CD4-positive, CD25-positive, alpha-beta regulatory T cell (primary cell): Measurements from ENCODE around the gene POLR2J3. TPM values are rescaled to one million over a fixed set of nuclear protein-coding genes. Genes with fewer than 3 reads are reported as not detected.
"Not testable (repeated sequence)": the region's sequence is repeated elsewhere in the genome, so short reads cannot be mapped to it uniquely, and the experiment has no call there.

ENCODE experiments used
- ATAC-seq, 2 donors: fragments of 150-1000 bp; cut with Tn5 transposase; one replicate each; pipeline ENCODE4 v1.10.0; 2021; ENCODE audit warnings: low read depth in 2 of 2, moderate number of reproducible peaks in 2 of 2, moderate library complexity in 1 of 2
- DNase-seq, 3 donors: peaks; one replicate each; pipeline versions ENCODE4 v3.0.0 to v3.0.0-alpha.2; 2012 to 2022; ENCODE audit warnings: mixed read lengths in 1 of 3
- H3K27ac ChIP-seq: one replicate; pipeline ENCODE4 v1.7.0; 2013; ENCODE audit warnings: mild to moderate bottlenecking, low read length; ENCODE audit not compliant: insufficient read depth, poor library complexity, severe bottlenecking
- H3K27me3 ChIP-seq: one replicate; pipeline ENCODE4 v1.7.0; 2013; ENCODE audit warnings: low read length; ENCODE audit not compliant: control insufficient read depth, insufficient read depth
- H3K36me3 ChIP-seq: one replicate; pipeline ENCODE4 v1.7.0; 2013; ENCODE audit warnings: mild to moderate bottlenecking, low read length, moderate library complexity; ENCODE audit not compliant: control insufficient read depth, insufficient read depth
- H3K4me1 ChIP-seq: 2 replicates; pipeline ENCODE4 v1.7.0; 2013; ENCODE audit warnings: mild to moderate bottlenecking, low read length; ENCODE audit not compliant: insufficient read depth, control insufficient read depth, poor library complexity, severe bottlenecking
- H3K4me3 ChIP-seq: one replicate; pipeline ENCODE4 v1.7.0; 2013; ENCODE audit warnings: low read depth, mild to moderate bottlenecking, low read length, moderate library complexity
- H3K9me3 ChIP-seq, 2 experiments: 1 replicate in 1 of 2; 2 replicates in 1 of 2; pipeline ENCODE4 v1.7.0; 2013; ENCODE audit warnings: low read length in 2 of 2, mild to moderate bottlenecking in 1 of 2, moderate library complexity in 1 of 2; ENCODE audit not compliant: control insufficient read depth in 2 of 2
- H3K27ac Mint-ChIP-seq, 3 donors: one replicate each; pipeline ENCODE4 v1.8.0; 2020 to 2022; ENCODE audit warnings: mild to moderate bottlenecking in 3 of 3, mixed read lengths in 3 of 3, moderate library complexity in 2 of 3
- H3K27me3 Mint-ChIP-seq: one replicate; pipeline ENCODE4 v1.8.0; 2022; ENCODE audit warnings: mild to moderate bottlenecking, mixed read lengths
- H3K36me3 Mint-ChIP-seq: one replicate; pipeline ENCODE4 v1.8.0; 2020; ENCODE audit warnings: mixed read lengths
- H3K4me1 Mint-ChIP-seq, 4 donors: one replicate each; pipeline ENCODE4 v1.8.0; 2020 to 2022; ENCODE audit warnings: mixed read lengths in 4 of 4, mild to moderate bottlenecking in 1 of 4
- H3K4me3 Mint-ChIP-seq, 4 donors: one replicate each; pipeline ENCODE4 v1.8.0; 2020 to 2022; ENCODE audit warnings: mild to moderate bottlenecking in 4 of 4, mixed read lengths in 4 of 4, moderate library complexity in 3 of 4
- H3K9me3 Mint-ChIP-seq, 7 donors: one replicate each; pipeline ENCODE4 v1.8.0; 2020 to 2022; ENCODE audit warnings: mixed read lengths in 7 of 7, mild to moderate bottlenecking in 3 of 7, moderate library complexity in 2 of 7
- polyA plus RNA-seq, 4 donors: library from polyadenylated mRNA; unstranded; fragments of 300-500 nt; fragmentation: Illumina TruSeq; gene quantifications; one replicate each; pipeline ENCODE4 v1.2.3, GENCODE V29; 2021
- total RNA-seq: library from RNA; stranded (reverse); gene quantifications from one replicate; pipeline ENCODE4 v1.2.3, GENCODE V29; 2022

The POLR2J3 gene
- total RNA-seq (214 TPM), polyA plus RNA-seq (10 to 100 TPM; 19.9 to 33.7 (median 27.9) TPM)

- H3K27ac Mint-ChIP-seq: peak within 1 kb of the TSS; percentile 89 to 92 (median 90)
- not testable (repeated sequence) for H3K9me3 ChIP-seq, H3K27me3 ChIP-seq, H3K36me3 ChIP-seq, H3K4me3 ChIP-seq, H3K4me1 ChIP-seq, H3K9me3 Mint-ChIP-seq, H3K36me3 Mint-ChIP-seq, H3K27me3 Mint-ChIP-seq, H3K4me1 Mint-ChIP-seq
- peak within 1 kb of the TSS; percentile 55 for H3K27ac ChIP-seq
- peak within 1 kb of the TSS; percentile 89 to 95 (median 94) for H3K4me3 Mint-ChIP-seq
- DNase-seq (peak; percentile 89 to 100 (median 99)), ATAC-seq (peak; percentile 96 to 97)
Measured at GRCh38 chr7:102572261-102573239, at the start of gene POLR2J3. POLR2J3 (minus strand) TSS chr7:102572583; CDS start chr7:102572521, 62 bp downstream.

GRCh38 chr7:102618122-102618521 lies 45.7 kb upstream of the POLR2J3 start:
- not testable (repeated sequence) for ATAC-seq, H3K36me3 ChIP-seq, H3K4me3 ChIP-seq, H3K4me3 Mint-ChIP-seq, H3K27me3 ChIP-seq, H3K27me3 Mint-ChIP-seq, H3K36me3 Mint-ChIP-seq, H3K4me1 Mint-ChIP-seq, DNase-seq, H3K27ac Mint-ChIP-seq, H3K4me1 ChIP-seq, H3K9me3 ChIP-seq, H3K27ac ChIP-seq, H3K9me3 Mint-ChIP-seq

DNA sequence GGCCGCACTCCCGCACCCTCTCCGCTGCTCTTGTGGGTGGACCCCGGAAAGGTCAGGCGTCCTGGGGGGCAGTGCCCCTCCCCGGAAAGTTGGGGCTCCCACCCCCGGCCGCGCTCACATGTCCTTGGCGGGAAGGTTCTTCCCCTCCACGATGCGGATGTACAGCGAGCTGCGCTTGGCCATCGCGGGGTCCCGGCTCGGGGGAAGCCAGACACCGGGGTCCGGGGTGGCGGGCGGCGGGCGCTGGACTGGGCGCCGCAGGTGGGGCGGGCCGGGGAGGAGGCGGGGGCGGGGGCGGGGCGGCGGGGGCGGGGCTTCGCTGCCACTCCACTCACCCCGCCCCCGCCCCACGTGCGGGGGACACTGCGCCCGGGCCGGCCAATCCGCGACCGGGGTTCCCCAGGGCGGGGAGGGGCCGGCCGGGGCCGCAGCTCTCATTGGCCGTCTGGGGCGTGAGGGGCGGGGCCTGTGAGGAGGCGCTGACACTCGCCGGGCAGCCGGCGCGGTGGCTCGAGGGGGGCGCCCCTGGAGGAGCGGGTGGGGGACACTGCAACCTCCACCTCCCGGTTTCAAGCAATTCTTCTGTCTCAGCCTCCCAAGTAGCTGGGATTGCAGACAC lies 44.2 kb upstream of the POLR2J3 start, which contains the start of gene RASA4:
Gene RASA4 (minus strand): TSS at position 250 of the 619 bp plus-strand sequence. CDS start 67 bp downstream, at position 183.
- not testable (repeated sequence) for H3K9me3 Mint-ChIP-seq, H3K27me3 ChIP-seq, H3K4me1 Mint-ChIP-seq, H3K9me3 ChIP-seq, H3K27me3 Mint-ChIP-seq, H3K27ac Mint-ChIP-seq, H3K4me3 ChIP-seq, H3K36me3 ChIP-seq, H3K36me3 Mint-ChIP-seq, H3K4me1 ChIP-seq, H3K27ac ChIP-seq
- peak within 1 kb of the TSS in 1 of 4 donors; percentile 62 for H3K4me3 Mint-ChIP-seq
- DNase-seq: peak; percentile 18 to 40 (median 30)
- ATAC-seq: peak; percentile 97 to 98

GRCh38 chr7:102615930-102616329 lies 43.5 kb upstream of the POLR2J3 start:
- not testable (repeated sequence) for H3K36me3 ChIP-seq, H3K9me3 ChIP-seq, H3K27me3 Mint-ChIP-seq, H3K4me3 Mint-ChIP-seq, ATAC-seq, H3K4me1 ChIP-seq, H3K4me3 ChIP-seq, H3K4me1 Mint-ChIP-seq, H3K36me3 Mint-ChIP-seq, H3K27ac ChIP-seq, H3K9me3 Mint-ChIP-seq, H3K27me3 ChIP-seq, DNase-seq, H3K27ac Mint-ChIP-seq

GRCh38 chr7:102614873-102615272 lies 42.5 kb upstream of the POLR2J3 start:
- H3K36me3 Mint-ChIP-seq, ATAC-seq, H3K27ac ChIP-seq: not testable (repeated sequence)

DNA sequence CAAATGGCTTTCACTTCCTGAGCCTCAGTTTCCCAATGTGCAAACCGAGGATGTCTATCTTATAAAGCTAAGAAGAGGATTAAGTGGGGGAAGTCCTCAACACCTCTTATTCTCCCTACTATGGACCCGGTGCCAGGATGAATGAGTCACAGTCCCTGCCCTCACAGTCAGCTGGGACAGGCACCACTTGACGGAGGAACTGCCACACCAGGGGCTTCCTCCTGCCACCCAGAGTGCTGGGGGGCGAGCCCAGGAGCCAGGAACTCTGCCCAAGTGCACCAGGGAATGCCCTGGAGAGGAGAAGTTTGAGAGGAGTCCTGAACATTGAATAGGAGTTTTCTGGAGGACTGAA lies 41.9 kb upstream of the POLR2J3 start:
- ATAC-seq, H3K36me3 Mint-ChIP-seq, H3K36me3 ChIP-seq, H3K27me3 ChIP-seq, H3K4me1 ChIP-seq, H3K27ac Mint-ChIP-seq, H3K9me3 ChIP-seq, H3K4me3 ChIP-seq, H3K4me3 Mint-ChIP-seq, H3K9me3 Mint-ChIP-seq, DNase-seq, H3K27ac ChIP-seq, H3K27me3 Mint-ChIP-seq, H3K4me1 Mint-ChIP-seq: not testable (repeated sequence)

More at GRCh38 chr7:102614873-102615272, 42.5 kb upstream of the POLR2J3 start:
- DNase-seq, H3K27me3 Mint-ChIP-seq, H3K36me3 ChIP-seq, H3K4me3 ChIP-seq, H3K4me1 Mint-ChIP-seq, H3K9me3 Mint-ChIP-seq, H3K9me3 ChIP-seq, H3K27me3 ChIP-seq, H3K27ac Mint-ChIP-seq, H3K4me1 ChIP-seq, H3K4me3 Mint-ChIP-seq: not testable (repeated sequence)

DNA sequence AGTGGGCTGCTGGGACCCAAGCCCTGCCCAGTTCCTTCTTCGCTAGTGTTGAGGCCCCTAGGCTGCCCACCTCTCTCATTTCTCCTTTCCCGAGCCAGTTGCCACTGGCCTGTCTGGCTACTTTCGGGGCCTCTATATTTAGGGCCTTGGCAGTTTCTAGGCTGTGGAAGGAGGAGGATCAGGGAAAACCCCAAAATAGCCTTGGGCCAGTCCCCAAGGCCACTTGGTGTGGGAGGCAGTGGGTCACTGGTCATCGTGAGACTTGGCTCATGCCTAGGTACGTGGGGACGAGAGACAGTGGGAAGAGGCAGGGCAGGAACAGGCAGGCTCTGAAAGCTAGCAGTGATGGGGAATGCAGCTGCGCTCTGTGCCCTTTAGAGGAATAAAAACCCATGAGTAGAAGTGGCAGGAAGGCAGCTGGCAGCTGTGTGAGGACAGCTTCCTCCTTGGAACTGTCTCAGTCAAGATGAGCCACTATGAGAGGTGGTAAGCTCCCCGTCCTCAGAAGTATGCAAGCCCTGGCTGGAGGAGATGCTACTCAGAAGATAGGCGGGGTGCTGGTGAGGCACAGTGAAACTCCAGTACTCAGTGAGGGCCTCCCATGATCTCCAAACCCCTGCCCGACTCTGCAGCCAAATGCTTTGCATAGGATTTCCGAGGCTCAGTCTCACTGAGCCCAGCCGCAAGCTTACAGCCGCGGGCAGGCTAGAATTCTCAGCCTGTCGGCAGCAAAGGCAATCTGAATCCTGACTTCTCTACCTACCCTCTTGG lies 41.4 kb upstream of the POLR2J3 start:
- not testable (repeated sequence) for H3K4me3 Mint-ChIP-seq, H3K9me3 Mint-ChIP-seq, H3K36me3 Mint-ChIP-seq, H3K4me1 Mint-ChIP-seq, H3K27ac ChIP-seq, H3K4me1 ChIP-seq, ATAC-seq, H3K27me3 ChIP-seq, H3K27ac Mint-ChIP-seq, DNase-seq, H3K4me3 ChIP-seq, H3K9me3 ChIP-seq, H3K36me3 ChIP-seq, H3K27me3 Mint-ChIP-seq
